Measurements from ENCODE around the gene SEMA4A. TPM values are rescaled to one million over a fixed set of nuclear protein-coding genes. Genes with fewer than 3 reads are reported as not detected.
"Not testable (repeated sequence)": the region's sequence is repeated elsewhere in the genome, so short reads cannot be mapped to it uniquely, and the experiment has no call there.

Gene SEMA4A
- 4.8 TPM for polyA plus RNA-seq (ENCODE audit: insufficient read length)

DNA sequence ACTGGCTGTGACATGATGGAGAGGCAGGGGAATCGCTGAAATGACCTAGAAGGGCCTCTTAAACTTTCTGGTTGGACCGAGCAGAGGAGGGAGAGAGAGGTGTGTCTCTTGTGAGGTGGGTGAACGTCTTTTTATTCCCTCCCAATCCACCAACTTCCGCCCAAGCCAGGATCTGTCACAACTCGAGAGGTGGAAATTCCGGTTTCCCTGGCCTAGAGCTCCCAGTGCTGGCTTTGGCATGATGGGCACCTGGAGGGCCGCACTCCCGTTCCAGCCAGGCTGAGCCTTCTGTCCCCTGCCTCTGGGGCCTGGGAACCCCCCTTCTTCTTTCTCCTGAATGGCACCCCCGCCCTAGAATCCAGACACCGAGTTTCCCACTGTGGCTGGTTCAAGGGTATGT is at the start of gene SEMA4A:
SEMA4A (plus strand) TSS at position 224 of the 400 bp plus-strand sequence. CDS start 994 bp downstream, outside the sequence.
- DNase-seq: no peak

DNA sequence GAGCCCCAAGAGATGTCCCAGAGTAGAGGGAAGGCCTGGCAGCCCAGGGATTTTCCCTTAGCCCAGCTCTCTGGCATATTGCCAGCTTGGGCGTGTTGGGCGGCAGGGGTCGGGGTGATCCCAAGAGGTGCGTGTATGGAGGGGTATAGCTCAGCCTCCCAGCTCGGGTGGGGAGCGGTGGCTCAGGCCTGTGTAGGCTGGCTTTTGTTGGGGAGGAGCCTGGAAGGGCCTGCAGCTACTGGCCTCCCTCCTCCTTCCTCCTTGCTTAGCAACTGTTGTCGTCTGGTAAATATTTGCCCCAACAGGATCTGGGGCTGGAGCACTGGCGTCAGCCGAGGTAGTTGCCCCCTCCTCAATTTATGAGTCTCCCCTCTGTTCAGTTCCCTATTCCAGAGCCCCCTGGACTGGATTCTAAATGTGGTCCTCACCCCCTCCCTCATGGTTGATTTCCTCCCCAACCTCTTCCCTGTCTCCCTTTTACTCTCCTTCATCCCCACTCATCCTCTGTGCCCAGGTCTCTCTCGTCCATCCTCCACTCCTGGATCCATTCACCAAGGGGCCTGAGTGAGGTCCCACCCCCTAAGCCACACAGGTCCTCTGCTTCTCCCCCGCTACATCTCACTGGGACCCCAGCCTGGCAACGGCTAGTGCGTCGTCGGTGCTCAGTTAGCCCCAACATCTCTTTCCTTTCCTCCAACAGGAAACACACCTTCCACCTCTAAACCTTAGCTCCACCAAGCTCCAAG is 49.1 kb upstream of the SEMA4A start:
- DNase-seq: peak; percentile 92

DNA sequence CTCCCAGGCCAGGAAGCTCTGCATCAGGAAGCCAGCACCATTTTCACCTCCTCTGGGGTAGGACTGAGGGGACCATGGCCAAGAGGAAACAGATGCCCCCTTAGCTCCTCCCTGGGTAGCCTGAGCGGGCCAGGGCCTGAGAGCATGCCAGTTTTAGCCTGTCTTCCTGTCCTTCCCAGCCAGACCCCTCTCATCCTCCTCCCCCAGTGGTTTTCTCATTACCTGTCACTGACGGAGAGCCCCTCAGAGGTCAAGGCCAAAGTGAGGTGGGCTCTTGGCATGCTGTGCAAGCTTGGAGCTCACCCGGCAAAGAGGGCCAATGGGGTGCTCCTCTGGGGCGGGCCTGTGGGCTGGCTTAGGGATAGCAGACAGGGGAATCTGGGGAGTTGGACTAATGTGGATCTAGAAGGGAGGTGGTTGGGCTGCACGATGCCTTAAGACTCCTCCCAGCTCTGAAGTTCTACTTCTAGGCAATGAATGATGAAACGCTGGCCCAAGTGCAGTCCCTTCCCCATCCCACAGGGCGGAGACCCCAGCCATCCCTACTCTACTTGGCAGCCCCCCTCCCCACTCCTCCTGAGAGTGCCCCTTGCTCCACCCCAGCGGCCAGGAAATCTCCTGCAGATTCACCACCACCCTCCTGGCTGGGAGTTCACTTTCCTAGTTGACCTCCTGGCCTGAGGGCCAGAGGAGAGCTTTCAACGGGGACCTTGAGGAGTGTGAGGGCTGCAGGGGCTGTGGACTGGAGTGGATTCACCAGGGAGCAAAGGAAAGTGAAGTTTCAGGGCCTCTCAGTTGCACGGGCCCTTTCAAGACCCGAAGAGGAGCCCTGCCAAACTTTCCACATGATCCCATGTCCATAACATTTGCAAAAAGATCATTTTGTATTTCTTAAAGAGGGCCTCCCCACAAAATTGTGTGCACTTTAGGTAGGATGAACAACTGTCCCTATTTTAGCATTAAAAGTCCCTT is 48.2 kb upstream of the SEMA4A start:
- peak; percentile 64 for DNase-seq

DNA sequence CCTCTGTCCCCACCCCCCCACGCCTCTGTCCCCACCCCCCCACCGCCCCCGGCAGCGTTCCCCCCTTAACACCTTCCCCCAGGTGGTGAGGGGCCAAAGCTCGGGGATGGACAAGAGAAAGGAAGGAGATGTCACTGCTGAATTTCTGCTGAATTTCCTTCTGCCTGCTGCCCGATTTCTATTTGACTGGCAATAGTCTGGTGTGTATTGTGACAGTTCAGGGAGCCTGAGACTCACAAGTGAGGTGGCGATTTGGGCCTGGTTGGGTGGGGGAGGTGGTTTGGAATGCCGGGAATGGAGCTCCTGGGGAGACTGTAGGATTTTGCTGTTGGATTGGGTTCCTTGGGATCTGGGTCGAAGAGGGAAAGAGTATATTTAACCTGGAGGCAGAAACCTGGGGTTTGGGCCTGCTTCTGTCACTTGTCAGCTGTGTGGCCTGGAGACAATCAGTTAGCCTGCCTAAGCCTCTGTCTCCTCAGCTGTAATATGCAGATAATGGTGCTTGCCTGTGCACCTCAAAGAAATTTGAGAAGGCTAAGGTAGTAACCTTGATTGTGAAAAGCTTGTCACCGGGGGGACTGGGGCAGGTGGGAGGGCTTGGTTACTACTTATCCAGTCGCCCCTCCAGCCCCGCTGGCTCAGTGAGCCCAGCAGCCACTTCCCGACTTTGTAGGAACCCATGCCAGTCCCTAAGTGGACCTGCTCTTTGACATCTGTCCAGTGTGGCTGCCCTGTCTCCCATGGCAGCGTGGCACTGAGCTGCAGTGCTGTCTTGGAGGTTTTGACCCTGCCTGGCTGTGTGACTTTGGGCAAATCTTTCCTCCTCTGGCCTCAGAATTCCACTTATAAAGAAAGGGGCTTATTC is 46.5 kb upstream of the SEMA4A start:
- DNase-seq: no peak

DNA sequence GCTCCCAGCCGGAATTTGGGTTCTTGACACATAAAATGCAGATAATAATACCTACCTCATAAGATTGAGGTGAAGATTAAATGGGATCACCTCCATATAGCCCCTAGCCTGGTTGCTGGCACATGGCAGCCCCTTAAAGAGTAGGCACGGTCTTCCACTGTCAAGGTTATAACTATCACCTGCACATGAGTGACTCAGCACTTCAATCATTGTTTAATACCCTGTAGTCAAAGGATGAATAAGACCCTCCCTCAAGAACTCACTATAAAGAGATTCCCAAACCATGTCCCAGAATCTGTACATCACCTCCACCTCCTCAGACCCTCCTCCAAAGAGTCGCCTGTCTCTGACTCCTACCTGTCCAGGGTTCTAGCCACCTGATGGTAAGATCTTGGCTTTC is 45.3 kb upstream of the SEMA4A start:
- no peak for DNase-seq

DNA sequence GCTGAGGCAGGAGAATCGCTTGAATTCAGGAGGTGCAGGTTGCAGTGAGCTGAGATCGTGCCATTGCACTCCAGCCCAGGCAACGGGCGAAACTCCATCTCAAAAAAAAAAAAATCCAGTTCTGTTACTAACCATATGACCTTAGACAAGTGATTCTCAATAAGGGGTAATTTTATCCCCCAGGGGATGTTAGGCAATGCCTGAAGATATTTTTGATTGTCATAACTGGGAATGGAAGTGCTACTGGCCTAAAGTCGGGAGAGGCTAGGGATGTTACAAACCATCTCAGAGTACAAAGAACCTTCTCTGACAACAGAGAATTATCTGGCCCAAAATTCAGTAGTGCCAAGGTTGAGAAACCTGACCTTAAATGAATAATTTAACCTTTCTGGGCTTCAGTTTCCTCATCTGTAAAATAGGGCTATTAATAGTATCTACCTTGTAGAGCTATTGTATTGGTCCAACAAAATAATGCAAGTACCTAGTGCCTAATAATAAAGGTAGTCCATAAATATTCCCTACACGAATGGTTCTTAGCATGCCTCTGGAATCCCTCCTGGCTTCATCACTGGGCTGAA is 44.6 kb upstream of the SEMA4A start:
- no peak for DNase-seq

DNA sequence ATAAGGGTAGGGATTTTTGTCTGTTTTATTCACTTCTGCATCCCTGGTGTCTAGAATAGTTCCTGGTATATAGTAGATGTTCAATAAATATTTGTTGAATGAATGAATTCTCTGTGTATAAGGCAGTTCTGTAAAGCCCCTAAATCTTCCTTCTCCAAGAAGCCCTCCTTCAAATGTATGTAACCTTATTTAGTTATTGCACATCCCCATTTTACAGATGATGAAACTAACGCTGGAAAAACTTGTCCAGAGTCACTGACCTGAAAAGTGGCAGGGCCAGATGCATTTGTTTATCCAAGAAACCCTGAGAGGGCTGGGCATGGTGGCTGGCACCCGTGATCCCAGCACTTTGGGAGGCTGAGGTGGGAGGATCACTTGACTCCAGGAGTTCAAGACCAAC is 43.1 kb upstream of the SEMA4A start:
- DNase-seq: no peak

DNA sequence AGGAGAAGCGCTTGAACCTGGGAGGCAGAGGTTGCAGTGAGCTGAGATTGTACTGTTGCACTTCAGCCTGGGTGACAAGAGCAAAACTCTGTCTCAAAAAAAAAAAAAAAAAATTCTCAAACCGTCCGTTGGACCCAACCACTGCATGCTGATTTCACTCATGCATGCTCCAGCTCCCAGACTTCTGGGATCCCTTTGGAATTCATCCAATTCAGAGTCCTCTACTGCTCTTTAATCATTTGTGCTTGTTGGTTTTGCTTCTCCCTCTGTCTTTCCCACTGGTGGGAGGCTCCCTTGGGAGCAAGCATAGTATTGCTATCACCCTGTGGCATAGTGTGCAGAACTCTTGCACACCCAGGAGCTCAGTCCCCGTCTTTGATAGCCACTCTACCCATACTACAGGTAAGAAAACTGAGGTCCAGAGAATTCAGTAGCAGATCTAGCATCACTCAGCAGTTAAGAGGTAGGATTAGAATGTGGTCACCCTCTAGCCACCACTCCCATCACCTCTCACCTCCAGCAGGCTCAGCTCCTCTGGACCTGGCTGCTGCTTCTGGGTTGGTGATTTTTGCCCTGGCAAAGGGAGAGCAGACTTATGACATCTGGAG is 41.9 kb upstream of the SEMA4A start:
- DNase-seq: no peak

DNA sequence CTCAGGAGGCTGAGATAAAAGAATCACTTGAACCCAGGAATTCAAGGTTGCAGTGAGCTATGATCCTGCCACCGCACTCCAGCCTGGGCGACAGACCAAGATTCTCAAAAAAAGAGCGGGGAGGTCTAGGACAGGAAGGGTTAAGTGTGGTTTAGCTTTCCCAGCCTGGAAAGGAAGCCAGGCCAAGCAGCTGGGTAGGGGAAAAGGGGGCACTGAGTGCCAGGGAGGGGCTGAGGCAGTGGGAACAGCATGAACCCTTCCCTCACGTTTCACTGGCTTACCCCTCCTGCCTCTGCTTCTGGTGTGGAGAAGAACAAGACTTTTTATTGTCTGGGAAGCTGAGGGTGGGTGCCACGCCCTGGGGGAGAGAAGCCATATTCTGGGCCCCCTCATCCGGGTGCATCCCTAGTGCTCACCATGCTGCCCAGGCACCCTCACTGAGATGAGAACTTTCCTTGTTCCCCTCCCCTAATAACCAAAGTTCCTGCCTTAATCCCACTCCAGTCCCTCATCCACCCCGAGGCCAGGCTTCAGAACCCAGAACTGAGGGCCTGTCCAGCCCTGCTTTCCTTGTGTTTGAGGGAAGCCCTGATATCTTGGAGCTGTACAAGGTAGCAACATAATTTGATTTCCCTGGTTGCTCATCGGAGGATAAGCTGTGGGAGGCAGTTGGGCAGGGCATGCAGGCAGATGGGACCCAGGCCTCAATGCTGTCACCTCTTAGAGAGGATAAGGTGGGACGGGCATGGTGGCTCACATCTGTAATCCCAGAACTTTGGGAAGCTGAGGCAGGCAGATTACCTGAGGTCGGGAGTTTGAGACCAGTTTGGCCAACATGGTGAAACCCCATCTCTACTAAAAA is 40.9 kb upstream of the SEMA4A start:
- DNase-seq: no peak

DNA sequence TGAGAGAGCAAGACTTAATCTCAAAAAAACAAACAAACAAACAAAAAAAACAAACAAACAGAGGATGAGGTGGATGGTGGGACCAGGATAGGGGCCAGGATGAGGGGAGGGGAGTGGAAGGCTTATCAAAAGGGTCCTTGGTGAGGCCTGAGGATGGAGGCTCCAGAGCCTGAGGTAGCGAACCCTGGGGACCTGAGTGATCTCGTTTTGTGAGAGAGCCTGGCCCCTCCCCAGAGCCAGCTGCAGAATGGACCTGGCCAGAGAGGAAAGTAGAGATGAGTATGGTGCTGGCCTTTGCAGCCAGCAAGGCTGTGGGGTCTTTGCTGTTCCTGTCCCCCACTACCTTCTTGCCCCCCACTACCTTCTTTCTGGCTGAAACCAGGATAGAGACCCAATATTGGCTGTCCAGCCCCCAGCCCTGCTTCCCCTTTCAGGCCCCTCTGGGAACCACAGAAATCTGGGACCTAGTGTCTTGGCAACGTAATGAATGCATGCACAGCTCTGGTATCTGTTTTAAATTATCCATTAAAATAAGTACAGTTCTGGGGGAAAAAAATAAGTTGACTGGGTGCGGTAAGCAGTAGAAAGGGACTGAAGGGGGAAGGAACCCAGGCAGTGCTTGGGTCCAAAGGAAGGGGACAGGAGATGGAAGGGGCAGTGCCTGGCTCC is 40.0 kb upstream of the SEMA4A start:
- DNase-seq: no peak

DNA sequence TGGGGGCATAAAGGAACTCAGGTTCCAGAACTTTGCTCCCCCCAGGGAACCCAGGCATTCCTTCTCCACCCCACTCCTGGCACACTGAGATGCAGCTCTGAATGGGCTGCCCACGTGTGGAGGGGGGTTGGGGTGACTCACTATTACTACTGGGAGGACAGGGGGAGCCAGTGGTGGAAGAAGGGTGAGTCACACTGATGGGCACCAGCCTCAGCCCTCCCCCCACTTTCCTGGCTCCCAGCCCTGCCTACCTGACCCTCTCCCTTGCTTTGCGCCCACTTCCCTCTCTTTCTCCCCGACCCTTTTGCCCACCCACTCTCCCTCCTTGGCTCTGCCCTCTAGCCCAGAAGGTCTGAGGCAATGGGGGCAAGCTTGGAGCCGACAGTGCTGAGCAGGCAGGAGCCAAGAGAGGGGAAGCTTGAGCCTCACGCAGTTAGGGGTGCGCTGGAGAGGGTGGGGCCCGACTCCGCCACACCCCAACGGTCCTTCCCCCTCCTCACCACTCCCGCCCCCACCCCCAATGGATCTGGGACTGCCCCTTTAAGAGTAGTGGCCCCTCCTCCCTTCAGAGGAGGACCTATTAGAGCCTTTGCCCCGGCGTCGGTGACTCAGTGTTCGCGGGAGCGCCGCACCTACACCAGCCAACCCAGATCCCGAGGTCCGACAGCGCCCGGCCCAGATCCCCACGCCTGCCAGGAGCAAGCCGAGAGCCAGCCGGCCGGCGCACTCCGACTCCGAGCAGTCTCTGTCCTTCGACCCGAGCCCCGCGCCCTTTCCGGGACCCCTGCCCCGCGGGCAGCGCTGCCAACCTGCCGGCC is 39.1 kb upstream of the SEMA4A start, which contains the start of gene LMNA:
LMNA (plus strand) TSS at position 611 of the 818 bp plus-strand sequence. CDS start 208 bp downstream, outside the sequence.
- peak; percentile 93 for DNase-seq

DNA sequence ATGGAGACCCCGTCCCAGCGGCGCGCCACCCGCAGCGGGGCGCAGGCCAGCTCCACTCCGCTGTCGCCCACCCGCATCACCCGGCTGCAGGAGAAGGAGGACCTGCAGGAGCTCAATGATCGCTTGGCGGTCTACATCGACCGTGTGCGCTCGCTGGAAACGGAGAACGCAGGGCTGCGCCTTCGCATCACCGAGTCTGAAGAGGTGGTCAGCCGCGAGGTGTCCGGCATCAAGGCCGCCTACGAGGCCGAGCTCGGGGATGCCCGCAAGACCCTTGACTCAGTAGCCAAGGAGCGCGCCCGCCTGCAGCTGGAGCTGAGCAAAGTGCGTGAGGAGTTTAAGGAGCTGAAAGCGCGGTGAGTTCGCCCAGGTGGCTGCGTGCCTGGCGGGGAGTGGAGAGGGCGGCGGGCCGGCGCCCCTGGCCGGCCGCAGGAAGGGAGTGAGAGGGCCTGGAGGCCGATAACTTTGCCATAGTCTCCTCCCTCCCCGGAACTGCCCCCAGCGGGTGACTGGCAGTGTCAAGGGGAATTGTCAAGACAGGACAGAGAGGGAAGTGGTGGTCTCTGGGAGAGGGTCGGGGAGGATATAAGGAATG is 38.4 kb upstream of the SEMA4A start:
- DNase-seq: peak; percentile 53

DNA sequence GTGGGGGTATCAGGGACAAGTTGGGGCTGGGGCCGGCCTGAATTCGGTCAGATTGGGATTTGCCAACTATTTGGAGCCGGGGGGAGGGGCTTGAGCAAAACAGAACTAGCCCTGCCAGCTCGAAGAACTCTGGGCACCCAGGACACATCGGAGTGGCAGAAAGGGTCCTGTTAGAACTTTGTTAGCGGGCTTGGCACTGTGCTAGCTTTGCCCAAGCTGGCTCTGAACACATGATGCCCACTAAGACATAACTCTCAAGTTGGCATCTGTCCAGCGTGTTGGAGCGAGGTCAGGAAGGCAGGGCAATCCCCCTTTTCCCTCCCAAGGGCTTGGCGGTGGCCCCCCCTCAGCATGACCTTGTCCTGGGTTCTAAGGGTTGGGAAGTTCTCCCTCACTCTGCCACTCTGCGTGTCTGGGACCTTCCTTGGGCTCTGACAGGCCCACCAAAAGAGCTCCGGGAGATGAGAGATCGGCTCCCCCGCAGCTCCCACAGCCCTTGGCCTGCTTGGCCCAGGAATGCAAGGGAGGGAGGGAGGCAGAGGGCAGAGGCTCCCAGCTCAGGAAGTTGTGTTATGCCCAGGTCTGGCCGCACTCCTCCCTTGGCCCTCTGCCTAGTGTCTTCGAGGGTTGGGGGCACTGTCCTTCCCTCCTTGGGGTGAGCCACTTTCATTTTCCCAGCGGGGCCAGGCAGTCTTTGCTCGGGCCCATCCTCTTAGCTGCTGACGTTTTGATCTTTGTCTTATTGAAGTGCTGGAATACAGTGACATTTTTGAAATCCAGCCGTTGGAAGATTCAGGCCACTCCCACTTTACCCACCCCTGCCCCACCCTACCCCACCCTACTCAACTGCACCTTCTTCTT is 37.6 kb upstream of the SEMA4A start:
- DNase-seq: peak; percentile 63

DNA sequence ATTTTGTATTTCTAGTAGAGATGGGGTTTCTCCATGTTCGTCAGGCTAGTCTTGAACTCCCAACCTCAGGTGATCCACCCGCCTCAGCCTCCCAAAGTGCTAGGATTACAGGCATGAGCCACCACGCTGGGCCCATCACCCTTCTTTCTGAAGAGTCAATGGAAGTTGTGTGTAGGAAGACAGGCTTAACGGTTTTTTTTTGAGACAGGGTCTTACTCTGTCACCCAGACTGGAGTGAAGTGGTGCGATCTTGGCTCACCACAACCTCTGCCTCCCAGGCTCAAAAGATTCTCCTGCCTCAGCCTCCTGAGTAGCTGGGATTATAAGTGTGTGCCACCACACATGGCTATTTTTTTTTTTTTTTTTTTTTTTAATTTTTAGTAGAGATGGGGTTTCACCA is 36.7 kb upstream of the SEMA4A start:
- not testable (repeated sequence) for DNase-seq

DNA sequence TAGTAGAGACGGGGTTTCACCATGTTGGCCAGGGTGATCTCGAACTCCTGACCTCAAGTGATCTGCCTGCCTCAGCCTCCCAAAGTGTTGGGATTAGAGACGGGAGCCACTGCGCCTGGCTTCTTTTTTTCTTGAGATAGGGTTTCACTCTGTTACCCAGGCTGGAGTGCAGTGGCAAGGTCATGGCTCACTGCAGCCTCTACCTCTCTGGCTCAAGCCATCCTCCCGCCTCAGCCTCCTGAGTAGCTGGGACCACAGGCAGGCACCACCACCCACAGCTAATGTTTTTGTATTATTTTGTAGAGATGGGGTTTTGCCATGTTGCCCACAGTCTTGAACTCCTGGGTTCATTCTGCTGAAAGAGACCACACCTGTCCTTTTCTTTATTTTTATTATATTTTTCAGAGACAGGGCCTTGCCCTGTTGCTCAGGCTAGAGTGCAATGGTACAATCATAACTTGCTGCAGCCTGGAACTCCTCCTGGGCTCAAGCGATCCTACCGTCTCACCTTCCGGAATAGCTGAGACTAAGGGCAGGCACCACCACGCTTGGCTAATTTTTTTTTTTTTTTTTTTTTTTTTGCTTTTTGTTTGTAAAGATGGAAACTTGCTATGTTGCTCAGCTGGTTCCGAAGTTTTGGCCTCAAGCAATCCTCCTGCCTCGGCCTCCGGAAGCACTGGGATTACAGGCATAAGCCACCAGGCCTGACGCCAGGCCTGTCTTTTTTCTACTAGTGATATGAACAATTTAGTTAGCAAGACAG is 35.8 kb upstream of the SEMA4A start:
- no peak for DNase-seq

DNA sequence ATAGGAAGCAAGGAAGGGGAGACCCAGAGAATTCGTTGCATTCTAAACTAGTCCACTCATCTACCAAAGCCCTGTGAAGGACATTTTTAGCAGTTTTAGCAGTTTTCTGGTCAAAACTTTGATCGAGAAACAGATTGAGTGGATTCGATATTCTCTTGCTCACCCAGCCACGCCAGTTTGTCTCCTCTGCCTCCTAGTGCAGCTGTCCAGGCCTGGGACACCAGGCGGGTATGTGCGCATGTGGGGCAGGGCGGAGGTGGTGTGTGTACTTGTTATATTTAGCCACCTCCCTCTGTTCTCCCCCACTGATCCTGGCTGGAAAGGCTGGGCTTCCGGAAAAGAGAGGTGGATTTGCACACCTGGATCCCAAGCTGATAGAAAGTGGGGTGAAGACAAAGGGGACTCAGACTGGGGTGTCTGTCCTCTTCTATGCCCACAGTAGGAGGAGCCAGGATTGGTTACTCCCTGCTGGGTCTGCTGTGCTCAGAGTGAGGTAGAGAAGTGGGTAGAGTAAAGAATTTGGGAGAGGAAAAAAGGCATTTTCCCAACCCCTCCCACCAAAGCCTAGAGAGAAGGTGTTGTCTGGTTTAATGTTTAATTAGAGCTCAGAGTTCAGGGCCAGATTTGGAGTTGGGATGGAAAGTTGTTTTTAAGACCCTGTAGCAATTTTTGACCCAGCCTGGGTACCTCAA is 35.1 kb upstream of the SEMA4A start:
- DNase-seq: no peak

All from hindlimb muscle (tissue), 1 donor.